NCI-H2196 (cell line): ENCODE data around the gene VWA5A.
"Not testable (repeated sequence)": the region's sequence is repeated elsewhere in the genome, so short reads cannot be mapped to it uniquely, and the experiment has no call there.

ENCODE experiments used
- DNase-seq: peaks from one replicate; lab custom pipeline; 2025; ENCODE audit not compliant: unreplicated experiment; lab: John Stamatoyannopoulos, UW

VWA5A gene

GRCh38 chr11:124168796-124169195 is 53.5 kb downstream of the VWA5A start:
- no peak for DNase-seq

GRCh38 chr11:124170315-124170714 is 55.1 kb downstream of the VWA5A start:
- DNase-seq, result not testable (repeated sequence)

- no peak for DNase-seq
Observed at GRCh38 chr11:124170801-124171586, 55.7 kb downstream of the VWA5A start.

DNA sequence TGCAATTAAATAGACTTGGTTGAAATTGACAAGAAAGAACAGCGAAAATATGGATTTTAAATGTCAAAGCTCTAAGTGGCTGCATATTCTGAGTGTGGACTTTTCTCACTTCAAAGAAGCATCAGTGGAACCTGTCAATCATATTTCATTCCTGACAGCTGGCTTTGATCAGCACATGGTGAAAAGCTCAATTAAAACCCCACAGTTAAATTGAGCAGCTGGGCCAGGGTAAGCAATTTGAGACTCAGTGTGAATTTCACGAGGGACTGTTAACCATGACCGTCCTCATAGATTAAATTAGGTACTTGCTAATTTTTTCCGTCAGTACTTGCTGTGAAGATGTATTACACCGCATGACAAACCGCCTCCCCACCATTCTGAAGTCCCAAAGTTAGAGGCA is 56.9 kb downstream of the VWA5A start:
- DNase-seq, result no peak

- no peak for DNase-seq
Observed at GRCh38 chr11:124172599-124172998, 57.3 kb downstream of the VWA5A start.

DNA sequence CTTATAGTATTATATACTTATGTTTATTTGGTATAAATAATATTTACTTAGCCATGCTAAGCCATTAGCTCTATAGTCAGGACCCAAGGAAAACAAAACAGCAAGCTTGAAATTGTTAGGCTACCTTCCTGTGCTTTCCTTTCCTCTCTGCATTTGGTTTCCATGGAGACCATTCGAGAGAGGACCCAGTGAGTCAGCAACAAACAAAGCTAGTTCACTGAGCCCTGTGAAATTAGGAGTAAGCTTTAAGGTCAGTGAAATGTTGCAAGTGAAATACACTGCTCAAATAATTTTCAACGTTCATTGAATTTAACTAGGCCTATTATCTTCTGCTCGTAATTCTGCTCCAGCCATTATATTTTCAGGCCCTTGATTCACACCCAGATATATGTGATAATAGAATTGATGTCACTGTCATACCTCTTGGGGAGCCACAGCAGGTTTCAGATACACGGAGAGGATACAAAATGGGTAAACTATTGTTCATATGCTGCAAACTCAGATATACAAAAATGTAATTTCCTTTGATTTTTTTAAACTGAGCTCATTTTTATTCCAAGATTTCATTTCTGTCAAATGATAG is 58.8 kb downstream of the VWA5A start:
- DNase-seq, result peak; percentile 86

GRCh38 chr11:124176925-124177715 is 61.9 kb downstream of the VWA5A start:
- no peak for DNase-seq

DNA sequence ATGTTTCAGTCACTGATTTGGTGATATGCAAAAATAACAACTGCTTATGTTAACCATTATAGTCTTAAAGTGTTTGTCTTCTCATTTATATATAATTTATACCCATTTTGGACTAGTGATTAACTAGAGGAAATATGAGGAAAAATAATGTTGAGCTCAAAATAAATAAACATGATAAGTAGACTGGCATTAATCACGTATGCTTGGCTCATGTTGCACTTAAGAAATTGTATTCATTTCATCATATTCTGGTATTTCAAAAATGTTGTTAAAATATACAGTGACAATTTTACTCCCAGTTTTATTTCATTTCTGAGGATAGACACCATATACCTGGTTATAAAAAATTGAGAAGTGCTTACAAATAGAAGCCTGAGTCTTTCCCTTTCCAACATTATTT is 64.1 kb downstream of the VWA5A start:
- DNase-seq, result no peak

DNA sequence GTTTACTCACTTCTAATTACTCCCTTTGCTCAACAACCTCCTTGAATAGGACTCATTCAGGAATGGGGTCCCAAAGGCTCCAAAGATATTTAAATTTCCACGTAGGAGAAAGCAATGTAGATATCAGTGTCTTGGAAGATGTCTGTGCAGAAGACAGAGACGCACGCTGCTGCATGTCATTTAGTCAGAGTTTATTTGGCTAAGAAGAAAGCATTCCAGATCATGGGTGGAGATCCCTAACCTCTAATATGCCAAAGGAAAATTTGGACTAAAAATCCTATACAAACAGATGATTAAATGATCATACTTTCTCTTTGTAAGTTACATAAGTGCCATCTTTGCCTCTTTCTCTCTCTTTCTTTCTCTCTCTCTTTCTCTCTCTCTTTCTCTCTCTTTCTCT is 67.8 kb downstream of the VWA5A start, which contains the start of gene OR10D3:
TSS of gene OR10D3 (plus strand) at position 278 of the 400 bp plus-strand sequence. CDS start 1,925 bp downstream, outside the sequence.
- DNase-seq, result no peak

DNA sequence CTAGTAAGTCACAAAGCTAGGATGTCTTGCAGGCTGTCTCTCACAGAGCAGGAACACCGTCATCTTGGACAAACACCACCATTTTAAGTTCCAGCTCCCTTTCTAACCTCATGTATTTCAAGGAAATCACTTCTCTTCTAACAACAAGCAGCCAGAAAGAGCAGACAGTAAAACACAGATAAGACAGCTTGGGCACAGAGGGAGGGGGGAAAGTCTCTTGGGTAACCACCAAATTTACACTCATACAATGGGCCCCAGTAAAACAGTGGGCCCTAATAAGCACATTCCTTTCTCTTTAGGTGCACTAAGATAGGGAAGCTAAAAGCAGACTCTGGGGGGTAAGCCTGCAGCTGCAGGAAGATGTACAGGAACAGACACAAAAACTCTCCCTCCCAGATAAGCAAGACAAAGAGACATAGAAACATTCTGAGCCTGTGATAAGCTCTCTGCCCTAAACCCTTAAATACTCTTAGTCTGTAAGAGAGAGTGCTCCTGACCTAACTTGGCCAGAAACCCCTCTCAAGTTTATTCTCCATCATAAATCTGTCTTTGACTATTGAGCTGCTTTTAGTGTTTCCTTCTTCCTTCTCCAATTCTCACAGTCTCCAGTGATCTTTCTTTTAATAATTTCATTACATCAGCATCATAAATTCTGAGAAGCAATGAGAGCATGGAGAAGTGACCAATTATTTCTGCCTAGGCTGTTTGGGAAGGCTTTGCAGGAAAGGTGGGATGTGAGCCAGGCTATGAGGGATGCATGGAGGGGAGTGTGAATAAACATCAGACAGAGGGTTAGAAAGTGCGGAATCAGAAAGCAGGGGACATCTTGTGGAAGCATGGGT is 75.3 kb downstream of the VWA5A start:
- DNase-seq, result no peak

GRCh38 chr11:124193221-124194010 is 78.2 kb downstream of the VWA5A start:
- DNase-seq, result no peak

GRCh38 chr11:124194293-124195188 is 79.3 kb downstream of the VWA5A start:
- DNase-seq, result peak; percentile 35

DNA sequence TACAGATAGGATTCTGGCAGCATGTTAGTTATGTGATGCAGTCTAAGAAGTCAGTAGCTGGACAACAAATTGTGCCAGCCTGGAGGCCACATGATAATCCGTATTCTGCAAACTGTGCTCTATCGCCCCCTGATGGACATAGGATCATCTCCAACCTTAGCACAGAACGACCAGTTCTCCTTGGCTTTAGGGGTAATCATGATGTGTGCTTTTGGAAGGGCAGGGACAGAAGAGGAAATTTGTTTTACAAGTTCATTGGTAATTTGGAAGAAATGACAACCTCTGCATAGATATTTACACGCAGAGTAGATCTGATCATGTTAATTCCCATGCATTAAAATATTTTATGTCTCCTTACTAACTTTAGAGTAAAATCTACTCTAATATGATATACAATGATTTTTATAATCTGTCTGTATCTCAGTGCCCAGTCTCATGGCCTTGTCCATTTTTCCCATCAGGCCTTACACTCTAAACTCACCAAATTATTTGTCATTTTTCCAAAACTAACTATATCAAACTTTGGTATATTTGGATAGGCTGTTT is 80.0 kb downstream of the VWA5A start:
- DNase-seq, result peak; percentile 58
